Thoracic aorta (tissue), 2 donors: ENCODE data around the gene SRGAP2C. TPM values are rescaled to one million over a fixed set of nuclear protein-coding genes. Genes with fewer than 3 reads are reported as not detected.
"Not testable (repeated sequence)": the region's sequence is repeated elsewhere in the genome, so short reads cannot be mapped to it uniquely, and the experiment has no call there.

ENCODE experiments used
- ATAC-seq: fragments of 150-250 bp; one replicate; pipeline ENCODE4 v1.8.0; 2017; ENCODE audit warnings: low read depth; ENCODE audit not compliant: insufficient number of reproducible peaks, low FRiP score
- DNase-seq: peaks from one replicate; pipeline ENCODE4 v3.0.0-alpha.2; 2020; ENCODE audit warnings: low spot score
- H3K27ac ChIP-seq, 2 donors: fragments of 200-600 bp; sonication (generic); 1 replicate in 1 of 2; 2 replicates in 1 of 2; pipeline ENCODE4 v1.5.1; 2016; ENCODE audit warnings: mild to moderate bottlenecking in 2 of 2, moderate library complexity in 2 of 2
- H3K27me3 ChIP-seq: fragments of 200-600 bp; sonication (generic); replicated peaks from 2 replicates; pipeline ENCODE4 v1.6.0; 2016; ENCODE audit warnings: mild to moderate bottlenecking; ENCODE audit not compliant: insufficient read depth
- H3K36me3 ChIP-seq: fragments of 200-600 bp; sonication (generic); one replicate; pipeline ENCODE4 v1.5.1; 2016
- H3K4me1 ChIP-seq, 2 donors: fragments of 200-600 bp; sonication (generic); 1 replicate in 1 of 2; 2 replicates in 1 of 2; pipeline versions ENCODE4 v1.5.1 to v1.6.0; 2016; ENCODE audit warnings: low read depth in 2 of 2, mild to moderate bottlenecking in 1 of 2; ENCODE audit not compliant: control insufficient read depth in 1 of 2
- H3K4me3 ChIP-seq: fragments of 200-600 bp; sonication (generic); 2 replicates; pipeline ENCODE4 v1.5.1; 2016; ENCODE audit warnings: mild to moderate bottlenecking
- H3K9me3 ChIP-seq: fragments of 200-600 bp; sonication (generic); 2 replicates; pipeline ENCODE4 v1.5.1; 2016
- total RNA-seq, 2 donors: library from RNA; depleted of rRNA; stranded (reverse); fragments of >200 nt; gene quantifications; one replicate each; pipeline versions ENCODE4 v1.1.0 to v1.2.3, GENCODE V29; 2016

SRGAP2C gene
- total RNA-seq, 2 donors from 2014 or later, result 19.1 to 27.7 TPM

- H3K9me3 ChIP-seq, DNase-seq, ATAC-seq, H3K36me3 ChIP-seq, H3K4me1 ChIP-seq, H3K27ac ChIP-seq, H3K4me3 ChIP-seq, H3K27me3 ChIP-seq: not testable (repeated sequence)
Observed at GRCh38 chr1:121243913-121244312, 59.1 kb downstream of the SRGAP2C start.

- not testable (repeated sequence) for H3K4me3 ChIP-seq, H3K36me3 ChIP-seq, H3K27ac ChIP-seq, H3K4me1 ChIP-seq, H3K9me3 ChIP-seq, H3K27me3 ChIP-seq, ATAC-seq, DNase-seq
Observed at GRCh38 chr1:121246399-121246798, 61.6 kb downstream of the SRGAP2C start.

DNA sequence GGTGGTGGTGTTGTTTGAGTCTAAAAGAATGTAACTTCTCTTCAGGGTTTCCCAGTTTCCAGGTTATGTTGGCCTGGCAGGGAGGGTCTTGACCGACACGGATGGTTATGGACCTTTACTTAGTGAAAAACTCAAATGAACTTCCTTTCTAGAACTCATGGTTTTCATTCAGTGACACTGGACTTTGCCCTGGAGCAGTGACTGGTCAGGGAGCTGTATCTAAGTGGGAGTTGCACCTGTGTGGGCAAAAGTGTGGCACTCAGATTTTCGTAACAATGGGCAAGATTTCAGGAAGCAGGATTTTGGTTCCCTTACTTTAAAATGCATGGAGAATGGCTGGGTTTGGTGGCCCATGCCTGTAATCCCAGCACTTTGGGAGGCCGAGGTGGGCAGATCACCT, 67.9 kb downstream of the SRGAP2C start:
- DNase-seq, H3K4me3 ChIP-seq, ATAC-seq, H3K4me1 ChIP-seq, H3K9me3 ChIP-seq, H3K27me3 ChIP-seq, H3K36me3 ChIP-seq, H3K27ac ChIP-seq: not testable (repeated sequence)

DNA sequence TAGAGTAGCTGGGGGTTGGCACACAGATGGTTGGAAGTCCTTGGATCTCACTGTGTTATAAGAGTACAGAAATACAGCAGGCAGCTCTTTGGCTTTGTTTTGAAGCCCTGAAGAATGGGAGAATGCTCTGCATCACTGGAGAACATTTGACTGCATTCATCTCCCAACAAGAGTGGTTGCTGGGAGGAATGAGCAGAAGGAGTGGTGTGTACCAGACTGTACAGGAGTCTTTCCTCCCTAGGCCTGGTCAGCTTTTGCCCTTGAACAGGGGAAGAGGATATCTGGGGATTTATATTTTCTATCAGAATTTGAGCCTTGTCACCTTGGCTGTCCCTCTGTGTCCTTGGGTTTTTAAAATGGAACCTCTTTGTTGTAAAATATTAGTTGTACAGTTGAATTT, 69.8 kb downstream of the SRGAP2C start:
- H3K36me3 ChIP-seq, H3K4me1 ChIP-seq, ATAC-seq, H3K4me3 ChIP-seq, H3K9me3 ChIP-seq, H3K27ac ChIP-seq, DNase-seq, H3K27me3 ChIP-seq: not testable (repeated sequence)

DNA sequence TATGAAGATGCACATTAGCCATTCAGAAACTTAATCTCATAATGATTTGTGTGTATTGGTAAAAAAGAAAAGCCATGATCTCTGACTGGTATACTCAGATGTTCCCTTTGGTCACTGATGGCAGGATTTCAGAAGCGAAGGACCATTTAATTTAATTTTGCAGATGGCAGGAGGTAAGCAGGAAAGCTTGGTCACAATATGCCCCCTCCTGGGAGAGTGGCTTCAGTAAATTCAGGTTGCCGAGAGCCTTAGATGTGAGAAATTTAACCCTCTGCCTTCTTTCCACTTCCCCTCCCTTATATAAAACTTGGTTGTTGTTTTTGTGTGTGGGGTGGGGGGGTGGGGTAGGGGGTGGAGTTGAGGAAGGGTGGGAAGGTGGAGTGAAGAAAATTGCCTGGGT, 72.9 kb downstream of the SRGAP2C start:
- not testable (repeated sequence) for DNase-seq, H3K27ac ChIP-seq, ATAC-seq, H3K9me3 ChIP-seq, H3K4me1 ChIP-seq, H3K27me3 ChIP-seq, H3K36me3 ChIP-seq, H3K4me3 ChIP-seq

DNA sequence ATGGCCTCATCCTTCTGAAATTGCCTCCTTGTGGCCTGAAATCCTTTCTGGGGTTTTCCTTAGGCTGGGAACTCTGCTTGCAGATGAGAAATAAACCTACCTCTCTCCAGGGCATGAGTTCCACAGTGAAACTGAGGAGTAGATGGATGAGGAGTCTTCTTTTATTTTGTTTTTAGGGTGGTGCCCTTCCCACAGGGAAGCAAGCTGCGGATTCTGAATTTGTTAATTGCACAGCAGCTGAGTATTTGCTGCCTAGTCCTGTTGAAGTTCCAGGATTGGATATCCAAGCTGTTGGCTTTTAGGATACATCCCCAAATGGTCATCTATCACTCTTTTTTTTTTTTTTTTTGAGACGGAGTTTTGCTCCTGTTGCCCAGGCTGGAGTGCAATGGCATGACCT, 73.4 kb downstream of the SRGAP2C start:
- not testable (repeated sequence) for H3K27me3 ChIP-seq, H3K4me3 ChIP-seq, H3K27ac ChIP-seq, H3K36me3 ChIP-seq, H3K9me3 ChIP-seq, DNase-seq, H3K4me1 ChIP-seq, ATAC-seq

DNA sequence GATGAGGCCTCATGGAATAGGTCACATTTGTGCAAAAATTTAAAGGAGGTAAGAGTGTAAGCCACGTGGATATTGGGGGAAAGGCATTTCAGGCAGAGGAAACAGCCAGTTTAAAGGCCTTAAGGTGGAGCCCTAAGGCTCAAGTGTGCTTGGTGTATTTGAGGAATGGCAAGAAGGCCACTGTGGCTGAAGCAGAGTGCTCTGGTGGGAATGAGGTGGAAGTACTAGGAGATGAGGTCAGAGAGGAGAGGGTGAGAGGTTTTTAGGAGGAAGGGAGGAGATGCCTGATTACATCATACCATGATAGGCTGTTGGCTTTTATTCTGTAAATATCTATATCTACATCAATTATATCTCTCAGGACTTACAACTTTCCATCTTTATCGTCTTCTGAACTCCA, 75.4 kb downstream of the SRGAP2C start:
- DNase-seq, H3K4me1 ChIP-seq, H3K9me3 ChIP-seq, H3K4me3 ChIP-seq, ATAC-seq, H3K27me3 ChIP-seq, H3K27ac ChIP-seq, H3K36me3 ChIP-seq: not testable (repeated sequence)

- not testable (repeated sequence) for H3K9me3 ChIP-seq, H3K4me1 ChIP-seq, H3K36me3 ChIP-seq, DNase-seq, ATAC-seq, H3K4me3 ChIP-seq, H3K27me3 ChIP-seq, H3K27ac ChIP-seq
Observed at GRCh38 chr1:121262163-121262562, 77.4 kb downstream of the SRGAP2C start.

DNA sequence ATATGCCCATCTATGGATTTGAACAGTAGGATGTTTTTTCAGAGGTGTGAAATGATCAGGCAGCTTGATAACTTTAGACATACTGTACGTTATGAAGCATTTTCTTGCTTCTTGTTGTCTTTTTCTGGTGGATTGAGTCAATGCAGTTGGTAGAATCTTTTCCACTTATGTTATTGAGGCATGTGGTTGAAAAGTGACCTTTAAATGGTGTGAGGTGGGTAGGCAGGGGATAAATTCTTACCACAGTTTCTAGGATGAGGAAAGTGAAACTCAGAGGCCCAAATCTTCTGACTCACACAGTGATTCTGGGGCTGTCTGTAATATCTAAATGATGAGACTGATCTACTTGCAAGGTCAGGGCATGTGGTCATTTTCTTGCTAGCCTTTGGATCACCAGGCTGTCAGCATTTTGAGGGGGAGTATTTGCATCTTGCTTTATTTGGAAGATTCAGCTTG, 79.0 kb downstream of the SRGAP2C start:
- H3K9me3 ChIP-seq, ATAC-seq, H3K27ac ChIP-seq, H3K27me3 ChIP-seq, DNase-seq, H3K4me3 ChIP-seq, H3K4me1 ChIP-seq, H3K36me3 ChIP-seq: not testable (repeated sequence)

GRCh38 chr1:121267072-121267471, 82.3 kb downstream of the SRGAP2C start:
- not testable (repeated sequence) for DNase-seq, H3K27ac ChIP-seq, H3K4me3 ChIP-seq, H3K36me3 ChIP-seq, H3K9me3 ChIP-seq, H3K4me1 ChIP-seq, ATAC-seq, H3K27me3 ChIP-seq

GRCh38 chr1:121269309-121269708, 84.5 kb downstream of the SRGAP2C start:
- ATAC-seq, H3K4me3 ChIP-seq, H3K36me3 ChIP-seq, H3K27ac ChIP-seq, H3K4me1 ChIP-seq, DNase-seq, H3K9me3 ChIP-seq, H3K27me3 ChIP-seq: not testable (repeated sequence)

- not testable (repeated sequence) for H3K27me3 ChIP-seq, DNase-seq, H3K36me3 ChIP-seq, H3K4me1 ChIP-seq, H3K27ac ChIP-seq, ATAC-seq, H3K9me3 ChIP-seq, H3K4me3 ChIP-seq
Observed at GRCh38 chr1:121269973-121270372, 85.2 kb downstream of the SRGAP2C start.

GRCh38 chr1:121271143-121271715, 86.5 kb downstream of the SRGAP2C start:
- DNase-seq, H3K9me3 ChIP-seq, H3K36me3 ChIP-seq, H3K4me3 ChIP-seq, H3K4me1 ChIP-seq, H3K27me3 ChIP-seq, ATAC-seq, H3K27ac ChIP-seq: not testable (repeated sequence)
